H9 (cell line): ENCODE data around the gene RABGAP1L. TPM values are rescaled to one million over a fixed set of nuclear protein-coding genes. Genes with fewer than 3 reads are reported as not detected.

Experiments used
- DNase-seq: peaks from one replicate; pipeline ENCODE4 v3.0.0-alpha.2; 2017
- H2AFZ ChIP-seq: one replicate; pipeline ENCODE4 v1.6.1; 2013; ENCODE audit warnings: mild to moderate bottlenecking, low read length, control low read depth, moderate library complexity
- H2AK5ac ChIP-seq: 2 replicates; pipeline ENCODE4 v1.6.1; 2013; ENCODE audit warnings: low read length, control low read depth, mixed read lengths; ENCODE audit not compliant: insufficient read length
- H2BK120ac ChIP-seq: one replicate; pipeline ENCODE4 v1.6.1; 2013; ENCODE audit warnings: low read depth, mild to moderate bottlenecking, low read length, control low read depth, inconsistent platforms; ENCODE audit not compliant: poor library complexity, severe bottlenecking
- H2BK12ac ChIP-seq: 2 replicates; pipeline ENCODE4 v1.6.1; 2013; ENCODE audit warnings: low read length, control low read depth, mixed read lengths, low read depth; ENCODE audit not compliant: insufficient read length
- H2BK15ac ChIP-seq: 2 replicates; pipeline ENCODE4 v1.6.1; 2013; ENCODE audit warnings: low read depth, low read length, control low read depth
- H2BK20ac ChIP-seq: one replicate; pipeline ENCODE4 v1.6.1; 2013; ENCODE audit warnings: low read depth, mild to moderate bottlenecking, low read length, control low read depth, inconsistent platforms; ENCODE audit not compliant: poor library complexity, severe bottlenecking
- H2BK5ac ChIP-seq: 2 replicates; pipeline ENCODE4 v1.6.1; 2013; ENCODE audit warnings: low read length, control low read depth, mixed read lengths; ENCODE audit not compliant: insufficient read length
- H3K14ac ChIP-seq: 2 replicates; pipeline ENCODE4 v1.6.1; 2013; ENCODE audit warnings: low read length, control low read depth; ENCODE audit not compliant: insufficient read depth
- H3K18ac ChIP-seq: 2 replicates; pipeline ENCODE4 v1.6.1; 2013; ENCODE audit warnings: low read depth, mild to moderate bottlenecking, mixed read lengths, low read length, control low read depth; ENCODE audit not compliant: insufficient read length
- H3K23ac ChIP-seq: 2 replicates; pipeline ENCODE4 v1.6.1; 2013; ENCODE audit warnings: low read length, control low read depth, mixed read lengths, low read depth; ENCODE audit not compliant: insufficient read length
- H3K23me2 ChIP-seq: 2 replicates; pipeline ENCODE4 v1.6.1; 2013; ENCODE audit warnings: low read depth, mild to moderate bottlenecking, mixed read lengths, low read length, control low read depth; ENCODE audit not compliant: insufficient read length, poor library complexity, severe bottlenecking
- H3K27ac ChIP-seq: 2 replicates; pipeline ENCODE4 v1.5.1; 2013; ENCODE audit warnings: low read length, control low read depth, mixed read lengths, low read depth; ENCODE audit not compliant: insufficient read length
- H3K27me3 ChIP-seq: 2 replicates; pipeline ENCODE4 v1.6.1; 2013; ENCODE audit warnings: low read length, control low read depth, inconsistent platforms; ENCODE audit not compliant: insufficient read depth
- H3K4ac ChIP-seq: 2 replicates; pipeline ENCODE4 v1.6.1; 2013; ENCODE audit warnings: low read depth, mild to moderate bottlenecking, control low read depth, inconsistent platforms, low read length, moderate library complexity
- H3K4me1 ChIP-seq: 2 replicates; pipeline ENCODE4 v1.6.1; 2013; ENCODE audit warnings: low read length, control low read depth, inconsistent platforms; ENCODE audit not compliant: insufficient read depth
- H3K4me2 ChIP-seq: 2 replicates; pipeline ENCODE4 v1.6.1; 2013; ENCODE audit warnings: low read length, control low read depth, mixed read lengths; ENCODE audit not compliant: insufficient read length, insufficient read depth
- H3K56ac ChIP-seq: 2 replicates; pipeline ENCODE4 v1.6.1; 2013; ENCODE audit warnings: low read depth, mild to moderate bottlenecking, mixed read lengths, low read length, control low read depth; ENCODE audit not compliant: insufficient read length
- H3K79me1 ChIP-seq: 2 replicates; pipeline ENCODE4 v1.6.1; 2013; ENCODE audit warnings: low read depth, mild to moderate bottlenecking, moderate library complexity, low read length, control low read depth, inconsistent platforms; ENCODE audit not compliant: insufficient read depth, poor library complexity, severe bottlenecking
- H3K79me2 ChIP-seq: 2 replicates; pipeline ENCODE4 v1.6.1; 2013; ENCODE audit warnings: low read length, control low read depth, inconsistent platforms; ENCODE audit not compliant: insufficient read depth
- H3K9ac ChIP-seq: 2 replicates; pipeline ENCODE4 v1.6.1; 2013; ENCODE audit warnings: low read length, control low read depth, mixed read lengths; ENCODE audit not compliant: insufficient read length; ENCODE audit errors: extremely low read depth
- H3K9me3 ChIP-seq: one replicate; pipeline ENCODE4 v1.6.1; 2013; ENCODE audit warnings: low read depth, low read length, inconsistent platforms; ENCODE audit not compliant: control insufficient read depth
- H3T11ph ChIP-seq: one replicate; pipeline ENCODE4 v1.6.1; 2013; ENCODE audit warnings: mild to moderate bottlenecking, low read length, control low read depth, inconsistent platforms
- H4K20me1 ChIP-seq: one replicate; pipeline ENCODE4 v1.6.1; 2013; ENCODE audit not compliant: control insufficient read depth, insufficient read length, insufficient read depth
- H4K5ac ChIP-seq: 2 replicates; pipeline ENCODE4 v1.6.1; 2013; ENCODE audit warnings: low read depth, mild to moderate bottlenecking, mixed read lengths, low read length, control low read depth; ENCODE audit not compliant: insufficient read length
- H4K8ac ChIP-seq: replicated peaks from 2 replicates; pipeline ENCODE4 v1.6.1; 2013; ENCODE audit warnings: low read length, control low read depth, mixed read lengths, low read depth; ENCODE audit not compliant: insufficient read length
- H4K91ac ChIP-seq: 2 replicates; pipeline ENCODE4 v1.6.1; 2013; ENCODE audit warnings: low read depth, mild to moderate bottlenecking, moderate library complexity, mixed read lengths, low read length, control low read depth; ENCODE audit not compliant: insufficient read length
- H3K27ac Mint-ChIP-seq, 3 experiments: 2 replicates in 2 of 3; 3 replicates in 1 of 3; pipeline ENCODE4 v1.8.0; 2020 to 2021; ENCODE audit warnings: mixed read lengths in 3 of 3, mild to moderate bottlenecking in 1 of 3, moderate library complexity in 1 of 3
- H3K27me3 Mint-ChIP-seq: 2 replicates; pipeline ENCODE4 v1.8.0; 2021; ENCODE audit warnings: low read depth, mild to moderate bottlenecking, moderate library complexity, mixed read lengths
- H3K36me3 Mint-ChIP-seq, 3 experiments: 2 replicates in 2 of 3; 3 replicates in 1 of 3; pipeline ENCODE4 v1.8.0; 2020 to 2021; ENCODE audit warnings: low read depth in 3 of 3, mixed read lengths in 3 of 3; ENCODE audit not compliant: insufficient read depth in 1 of 3
- H3K4me1 Mint-ChIP-seq, 2 experiments: 2 replicates each; pipeline ENCODE4 v1.8.0; 2020; ENCODE audit warnings: mixed read lengths in 2 of 2
- H3K4me3 Mint-ChIP-seq, 2 experiments: 2 replicates in 1 of 2; 3 replicates in 1 of 2; pipeline ENCODE4 v1.8.0; 2020 to 2021; ENCODE audit warnings: mild to moderate bottlenecking in 2 of 2, mixed read lengths in 2 of 2, moderate library complexity in 1 of 2
- H3K9me3 Mint-ChIP-seq, 2 experiments: 2 replicates in 1 of 2; 3 replicates in 1 of 2; pipeline ENCODE4 v1.8.0; 2020; ENCODE audit warnings: mild to moderate bottlenecking in 2 of 2, mixed read lengths in 2 of 2, moderate library complexity in 1 of 2
- CTCF ChIP-seq: fragments of 200-600 bp; sonication (generic); conservative IDR thresholded peaks from 3 replicates; pipeline ENCODE4 v1.8.0; 2021; ENCODE audit warnings: antibody characterized with exemption, mild to moderate bottlenecking
- WGBS: extraction: QIAGEN DNeasy Blood & Tissue Kit; methylation state at CpG from one replicate; pipeline ENCODE4 v1.1.7; 2013; ENCODE audit warnings: missing lambda C conversion rate, low lambda C conversion rate, mixed read lengths; ENCODE audit not compliant: insufficient read length; ENCODE audit errors: extremely low coverage; 5-methylcytosine and 5-hydroxymethylcytosine counted together
- total RNA-seq: library from RNA; stranded (reverse); gene quantifications from 2 replicates; pipeline ENCODE4 v1.2.1, GENCODE V29; 2021

Gene RABGAP1L
- total RNA-seq, 1 experiment from 2014 or later = 147 TPM

- Histone ChIP-seq H3K27ac (no peak overlapping the region), H3K4ac (no peak overlapping the region), H3K4me1 (peaks cover 3% of the 10 kb centered on the region; the same call in 1 of the 2 replicates), H3K27me3 (no peaks in the 10 kb centered on the region), H2BK12ac (no peak overlapping the region), H2BK120ac (no peak overlapping the region), H2AK5ac (no peak overlapping the region), H4K20me1 (no peaks in the 10 kb centered on the region), H2BK15ac (no peak overlapping the region), H2AFZ (no peak overlapping the region), H4K8ac (no peak overlapping the region), H3K79me2 (no peaks in the 10 kb centered on the region), H3K9me3 (no peaks in the 10 kb centered on the region), H3K23me2 (no peaks in the 10 kb centered on the region), H3K23ac (no peak overlapping the region), H2BK20ac (no peak overlapping the region), H3K9ac (no peak overlapping the region), H2BK5ac (no peak overlapping the region), H3K18ac (no peak overlapping the region), H3T11ph (no peak overlapping the region), H3K56ac (no peak overlapping the region), H4K91ac (no peak overlapping the region), H3K4me2 (no peak overlapping the region), H4K5ac (no peak overlapping the region), H3K14ac (no peak overlapping the region), H3K79me1 (peaks cover 3% of the 10 kb centered on the region)
- no peak for TF ChIP-seq CTCF
- Mint-ChIP-seq H3K9me3 (no peaks in the 10 kb centered on the region), H3K36me3 (peaks cover 17 to 47% (median 46%) of the 10 kb centered on the region in 3 experiments; a peak in 6 of 7 replicates), H3K4me3 (no peak overlapping the region), H3K27ac (peak overlapping the region; percentile 32 to 72 (median 45); a peak in 4 of 7 replicates), H3K4me1 (peaks cover 9% of the 10 kb centered on the region in 2 experiments), H3K27me3 (no peaks in the 10 kb centered on the region)
- WGBS = no CpG with 5 or more reads among the region's 5 CpGs
- DNase-seq = no peak
Measured at GRCh38 chr1:174968750-174969244, 809.5 kb downstream of the RABGAP1L start.
